ENCODE results near the gene PRSS27.

The PRSS27 gene

GRCh38 chr16:2751577-2752034 is 31.6 kb upstream of the PRSS27 start:
- DNase-seq (ENCODE audit: low spot score): peak; percentile 77

DNA sequence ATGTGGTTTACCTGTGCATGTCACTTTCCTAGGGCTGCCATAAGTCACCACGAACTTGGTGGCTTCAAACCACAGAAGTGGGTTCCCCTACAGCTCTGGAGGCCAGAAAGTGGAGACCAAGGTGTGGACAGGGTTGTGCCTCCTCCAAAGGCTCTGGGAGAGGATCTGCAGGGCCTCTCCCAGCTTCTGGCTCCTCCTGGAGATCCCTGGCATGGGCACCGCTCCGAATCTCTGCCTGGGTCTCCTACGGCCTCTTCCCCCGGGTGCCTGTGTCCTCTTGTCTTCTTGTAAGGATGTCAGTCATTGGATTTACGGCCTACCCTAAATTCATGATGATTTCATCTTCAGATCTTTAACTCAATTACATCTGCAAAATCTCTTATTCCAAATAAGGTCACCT is 29.9 kb upstream of the PRSS27 start:
- DNase-seq (ENCODE audit: low spot score): no peak

DNA sequence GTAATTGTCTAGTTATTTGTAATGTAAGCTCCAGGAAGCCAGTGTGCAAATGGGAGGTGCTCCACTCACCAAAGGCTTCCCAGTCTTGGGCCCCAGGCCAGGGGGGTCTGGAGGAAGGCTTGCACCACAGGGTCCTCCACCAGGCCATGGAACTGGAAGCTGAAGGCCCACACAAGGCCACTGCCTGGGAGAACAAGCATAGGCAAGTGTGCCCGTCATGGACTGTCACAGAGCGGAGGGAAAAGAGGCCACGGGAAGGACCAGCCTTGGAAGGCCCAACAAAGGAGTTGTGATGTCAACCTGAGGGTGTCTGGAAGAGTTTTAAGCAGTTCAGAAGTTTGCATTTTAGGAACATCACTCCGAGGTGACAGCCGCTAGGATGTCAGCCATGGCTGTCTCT is 29.5 kb upstream of the PRSS27 start:
- no peak for DNase-seq (ENCODE audit: low spot score)

DNA sequence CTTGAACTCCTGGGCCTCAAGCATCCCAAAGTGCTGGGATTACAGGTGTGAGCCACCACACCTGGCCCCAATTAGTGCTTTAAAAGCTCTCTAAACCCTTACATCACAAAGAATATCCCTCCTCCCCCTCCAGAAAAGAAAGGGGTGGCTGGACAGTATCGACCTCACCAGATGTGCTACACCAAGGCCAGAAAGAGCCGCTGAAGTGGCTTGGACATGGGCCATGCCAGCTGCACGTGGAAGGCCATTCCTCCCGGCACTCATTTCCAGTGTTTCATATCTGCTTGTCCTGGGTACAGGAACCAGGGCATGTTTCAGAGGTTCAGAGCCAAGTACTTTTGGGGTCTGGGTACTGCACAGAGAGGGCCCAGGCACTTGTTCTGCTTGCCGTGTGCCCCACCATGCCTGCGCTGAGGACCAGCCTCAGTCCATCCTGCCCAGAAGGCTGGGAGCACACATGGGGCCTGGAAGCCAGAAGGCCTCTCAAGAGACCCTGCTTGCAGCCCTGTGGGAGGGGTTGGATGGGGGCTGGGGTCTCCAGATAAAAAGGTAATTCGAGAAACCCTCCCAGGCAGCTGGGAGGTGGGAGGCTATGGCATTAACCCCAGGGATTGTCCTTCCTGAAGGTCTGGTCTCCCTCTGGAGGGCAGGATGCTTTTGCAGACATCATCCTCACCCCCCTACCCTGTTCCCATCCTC is 28.9 kb upstream of the PRSS27 start:
- DNase-seq (ENCODE audit: low spot score): no peak

DNA sequence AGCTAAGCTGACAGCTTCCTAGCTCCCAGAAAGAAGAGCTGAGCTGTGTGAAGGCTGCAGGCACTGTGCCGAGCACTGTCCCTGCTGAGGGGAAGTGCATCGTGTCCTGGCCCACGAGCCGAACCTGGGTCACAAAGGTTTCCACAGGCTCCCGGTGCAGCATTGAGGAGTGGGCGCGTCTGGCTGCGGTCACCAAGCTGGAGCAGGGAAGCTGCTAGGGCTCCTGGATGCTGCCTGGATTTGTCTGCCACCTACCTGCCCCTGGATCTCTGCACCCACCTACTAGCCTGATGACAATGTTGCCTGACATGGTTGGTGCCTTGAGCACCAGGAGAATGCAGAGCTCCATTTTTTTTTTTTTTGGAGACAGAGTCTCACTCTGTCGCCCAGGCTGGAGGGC is 25.9 kb upstream of the PRSS27 start:
- no peak for DNase-seq (ENCODE audit: low spot score)

GRCh38 chr16:2745116-2745890 is 25.3 kb upstream of the PRSS27 start:
- no peak for DNase-seq (ENCODE audit: low spot score)

DNA sequence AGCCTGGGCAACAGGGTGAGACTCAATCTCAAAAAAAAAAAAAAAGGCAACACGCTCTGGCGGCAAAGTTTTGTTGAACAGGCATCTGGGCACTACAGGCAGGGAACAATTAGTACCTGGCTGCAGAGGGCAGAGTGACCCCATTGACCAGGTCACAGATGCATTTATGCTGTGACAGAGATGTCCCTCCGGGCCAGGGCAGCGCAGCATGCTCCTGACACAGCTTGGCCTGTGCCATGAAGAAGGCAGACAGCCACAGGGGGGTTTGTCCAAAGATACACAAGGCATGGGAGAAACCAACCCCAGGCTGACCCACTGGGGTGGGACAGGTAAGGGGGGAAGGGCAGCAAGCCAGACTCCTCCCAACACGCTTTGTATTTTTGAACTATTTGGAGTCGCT is 24.7 kb upstream of the PRSS27 start:
- DNase-seq (ENCODE audit: low spot score): no peak

DNA sequence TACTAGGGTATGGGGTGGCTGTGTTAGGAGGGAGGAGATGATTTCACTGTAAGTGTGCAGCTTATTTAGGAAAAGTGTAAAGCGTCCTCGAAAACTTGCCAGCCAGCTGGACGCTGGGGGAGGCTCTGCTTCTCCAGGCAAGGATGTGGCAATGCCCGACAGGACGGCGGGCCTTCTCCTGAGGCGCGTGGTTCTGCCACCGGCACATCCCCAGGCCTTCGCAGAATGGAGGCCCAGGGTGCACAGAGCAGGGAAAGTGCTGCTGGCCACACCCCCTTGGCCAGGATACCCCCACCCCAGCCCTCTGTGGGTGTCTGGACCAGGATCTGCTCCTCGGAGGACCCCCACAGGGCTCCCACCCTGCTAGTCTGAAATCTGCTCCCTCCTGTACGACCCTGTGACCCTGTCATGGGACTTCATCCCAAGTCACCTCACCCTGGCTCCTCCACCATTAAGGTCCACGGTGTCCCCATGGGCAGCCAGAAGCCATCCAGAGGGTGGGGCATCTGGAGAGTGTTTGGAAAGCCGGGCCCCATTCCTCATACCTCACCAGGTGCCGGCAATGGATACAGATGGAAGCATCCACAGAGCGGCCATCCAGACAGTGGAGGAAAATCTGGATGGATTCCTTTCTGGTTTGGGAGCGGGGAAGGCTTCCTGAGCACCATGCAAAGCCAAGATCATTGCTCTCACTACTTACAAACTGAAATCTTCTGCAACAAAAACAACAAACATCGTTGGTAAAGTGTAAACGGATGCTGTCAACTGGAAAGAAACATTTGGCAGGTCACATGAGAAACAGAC is 23.2 kb upstream of the PRSS27 start:
- no peak for DNase-seq (ENCODE audit: low spot score)

GRCh38 chr16:2742323-2743006 is 22.4 kb upstream of the PRSS27 start:
- DNase-seq (ENCODE audit: low spot score): no peak

GRCh38 chr16:2741168-2741567 is 21.1 kb upstream of the PRSS27 start:
- DNase-seq (ENCODE audit: low spot score): no peak

- no peak for DNase-seq (ENCODE audit: low spot score)
Measured at GRCh38 chr16:2740476-2740875, 20.5 kb upstream of the PRSS27 start.

DNA sequence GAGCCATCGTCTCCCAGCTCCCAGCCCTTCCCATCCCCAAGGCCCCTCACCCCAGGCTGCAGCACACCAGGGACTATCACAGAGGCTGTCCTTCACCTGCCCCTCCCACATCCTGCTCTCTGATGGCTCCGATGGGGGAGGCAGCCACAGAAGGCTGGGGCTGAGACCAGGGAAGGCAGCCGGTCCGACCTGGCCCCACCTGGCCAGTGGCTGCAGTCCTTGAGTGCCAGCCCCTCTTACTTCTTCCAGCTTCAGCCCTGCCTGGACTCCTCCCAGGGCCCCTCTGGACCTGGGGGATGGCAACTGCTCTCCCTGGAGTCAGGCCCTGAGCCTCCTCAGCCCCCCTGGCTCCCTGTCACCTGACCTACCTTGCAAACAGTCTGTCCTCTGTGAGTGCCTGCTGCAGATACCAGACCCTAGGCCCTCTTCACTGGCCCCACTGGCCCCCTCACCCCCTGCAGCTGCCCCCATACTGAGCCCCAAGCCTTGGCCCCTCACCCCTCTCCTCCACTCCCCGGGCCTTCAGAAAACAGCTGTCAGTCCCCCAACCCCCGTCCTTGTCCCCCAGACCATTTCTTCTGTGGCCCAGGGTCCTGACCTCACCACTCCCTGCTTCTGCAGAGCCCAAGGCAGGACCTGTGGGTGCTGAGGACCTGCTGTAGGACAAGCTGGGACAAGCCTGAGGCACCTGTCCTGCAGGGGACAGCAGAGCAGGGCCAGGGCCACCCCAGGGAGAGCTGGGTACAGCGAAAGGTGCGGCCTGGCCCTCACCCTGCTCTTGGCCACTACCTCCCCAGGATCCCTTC is 19.8 kb upstream of the PRSS27 start:
- DNase-seq (ENCODE audit: low spot score): no peak

DNA sequence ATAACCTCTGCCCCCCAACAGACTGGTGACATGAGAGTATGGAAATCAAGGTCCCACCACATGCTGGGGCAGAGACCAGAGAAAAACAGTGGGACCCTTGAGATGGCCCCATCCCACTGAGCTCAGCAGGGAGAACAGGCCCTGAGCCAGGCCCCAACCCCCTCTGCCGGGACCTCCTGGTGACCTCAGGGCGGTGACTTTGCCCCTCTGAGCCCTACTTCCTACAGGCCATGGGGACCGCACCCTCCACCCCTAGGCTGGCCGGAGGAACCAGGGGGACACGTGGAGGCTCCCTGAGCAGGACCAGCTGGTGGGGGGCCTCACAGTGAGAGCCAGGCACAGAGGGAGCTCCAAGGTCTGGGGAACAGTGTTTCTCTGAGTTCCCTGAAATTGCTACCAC is 18.6 kb upstream of the PRSS27 start:
- no peak for DNase-seq (ENCODE audit: low spot score)

DNA sequence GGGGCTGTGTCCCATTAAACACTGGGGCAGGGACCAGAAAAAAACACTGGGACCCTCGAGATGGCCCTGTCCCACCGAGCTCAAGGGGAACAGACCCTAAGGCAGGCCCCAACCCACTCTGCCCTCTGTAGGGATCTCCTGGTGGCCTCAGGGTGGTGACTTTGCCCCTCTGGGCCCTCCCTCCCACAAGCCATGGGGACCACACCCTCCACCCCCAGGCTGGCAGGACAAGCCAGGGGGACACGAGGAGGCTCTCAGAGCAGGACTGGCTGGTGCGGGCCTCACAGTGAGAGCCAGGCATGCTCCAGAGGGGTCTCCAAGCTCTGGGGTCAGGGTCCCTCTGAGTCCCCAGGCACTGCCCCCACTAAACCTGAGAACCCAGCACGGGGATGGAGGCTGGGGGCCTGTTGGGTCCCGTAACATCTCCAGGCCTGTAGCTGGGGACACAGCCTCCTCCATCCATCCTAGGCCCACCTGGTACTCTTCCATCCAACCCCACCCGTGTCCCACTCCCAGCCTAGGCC is 17.9 kb upstream of the PRSS27 start:
- DNase-seq (ENCODE audit: low spot score): no peak

- no peak for DNase-seq (ENCODE audit: low spot score)
Measured at GRCh38 chr16:2737238-2737605, 17.2 kb upstream of the PRSS27 start.

GRCh38 chr16:2736476-2737237 is 16.6 kb upstream of the PRSS27 start:
- no peak for DNase-seq (ENCODE audit: low spot score)

DNA sequence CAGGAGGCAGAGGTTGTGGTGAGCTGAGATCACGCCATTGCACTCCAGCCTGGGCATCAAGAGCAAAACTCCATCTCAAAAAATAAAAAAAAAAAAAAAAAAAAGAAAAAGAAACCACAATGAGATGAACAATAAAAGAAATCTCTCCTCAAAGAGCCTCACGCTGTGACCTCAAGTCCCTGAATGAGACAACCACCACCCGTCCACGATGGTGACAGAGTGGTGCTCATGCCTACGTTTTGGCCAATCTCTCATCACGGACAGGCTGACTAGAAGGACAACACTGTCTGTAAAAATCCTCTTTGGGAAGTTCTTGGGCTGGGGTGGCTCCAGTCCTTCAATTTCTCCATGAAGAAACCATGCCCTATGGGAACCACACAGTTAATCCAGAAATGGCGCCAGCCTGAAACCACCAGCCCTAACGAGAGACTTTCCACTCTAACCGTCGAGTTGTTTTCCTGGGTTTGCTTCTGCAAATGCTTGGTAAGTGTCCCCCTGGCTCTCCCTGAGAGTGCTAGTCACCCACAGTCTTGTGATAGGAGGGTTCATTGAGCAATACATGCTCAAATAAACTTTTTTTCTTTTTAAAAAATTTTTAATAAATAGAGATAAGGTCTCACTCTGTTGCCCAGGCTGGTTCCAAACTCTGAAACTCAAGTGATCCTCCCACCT is 15.0 kb upstream of the PRSS27 start:
- no peak for DNase-seq (ENCODE audit: low spot score)

- DNase-seq (ENCODE audit: low spot score): no peak
Measured at GRCh38 chr16:2728034-2728433, 8.0 kb upstream of the PRSS27 start.

DNA sequence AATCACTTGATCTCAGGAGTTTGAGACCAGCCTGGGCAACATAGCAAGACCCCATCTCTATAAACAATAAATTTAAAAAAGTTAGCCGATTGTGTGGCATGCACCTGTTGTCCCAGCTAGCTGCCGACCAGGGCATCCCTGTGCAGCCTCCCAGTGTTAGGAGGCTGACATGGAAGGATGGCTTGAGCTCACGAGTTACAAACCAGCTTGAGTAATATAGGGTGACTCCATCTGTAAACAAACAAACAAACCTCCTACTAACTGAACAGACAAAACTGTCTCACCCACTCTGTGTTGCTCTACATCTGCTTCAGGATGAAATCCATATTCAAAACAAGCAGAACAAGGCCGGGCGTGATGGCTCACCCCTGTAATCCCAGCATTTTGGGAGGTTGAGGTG is 6.9 kb upstream of the PRSS27 start:
- no peak for DNase-seq (ENCODE audit: low spot score)

DNA sequence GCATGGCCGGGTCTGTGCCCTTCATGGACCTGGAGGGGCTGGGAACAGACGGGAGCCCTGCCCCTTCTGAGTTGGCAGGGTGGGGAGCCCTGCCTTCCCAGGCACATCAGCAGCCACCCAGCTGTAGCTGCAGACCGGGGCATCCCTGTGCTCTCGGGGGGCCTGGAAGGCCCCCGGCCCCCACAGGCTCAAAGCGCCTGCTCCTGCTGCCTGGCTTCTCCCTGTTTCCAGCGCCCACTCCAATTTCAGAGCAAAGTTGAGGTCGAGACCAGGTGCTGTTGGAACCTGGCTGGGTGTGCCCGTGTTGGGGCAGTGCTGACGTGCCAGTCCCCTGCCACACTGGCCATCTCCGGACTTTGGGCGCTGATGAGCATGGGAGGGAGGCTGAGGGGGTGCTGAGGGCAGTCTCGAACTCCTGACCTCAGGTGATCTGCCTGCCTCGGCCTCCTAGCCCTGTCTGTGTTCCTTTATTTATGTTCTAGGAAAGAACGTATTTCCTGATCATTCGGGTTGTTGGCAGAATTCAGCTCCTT is 4.9 kb upstream of the PRSS27 start:
- no peak for DNase-seq (ENCODE audit: low spot score)

Measured in LoVo (cell line).